Smooth muscle cell (in vitro differentiated cells): ENCODE measurements around the gene E2F2. TPM values are rescaled to one million over a fixed set of nuclear protein-coding genes. Genes with fewer than 3 reads are reported as not detected.

Experiments used
- DNase-seq: peaks from one replicate; lab custom pipeline; 2025; ENCODE audit not compliant: unreplicated experiment; lab: John Stamatoyannopoulos, UW
- H2AFZ ChIP-seq: fragments of 200-600 bp; sonication (generic); 2 replicates; pipeline ENCODE4 v1.6.0; 2016; ENCODE audit warnings: antibody characterized with exemption, low read depth, mild to moderate bottlenecking
- H3F3A ChIP-seq: fragments of 200-600 bp; sonication (generic); 2 replicates; pipeline ENCODE4 v1.6.0; 2017; ENCODE audit warnings: antibody characterized with exemption, low read depth
- H3K27ac ChIP-seq: fragments of 200-600 bp; sonication (generic); 2 replicates; pipeline ENCODE4 v1.5.1; 2016; ENCODE audit warnings: low read depth, mild to moderate bottlenecking
- H3K27me3 ChIP-seq: fragments of 200-600 bp; sonication (generic); 2 replicates; pipeline ENCODE4 v1.6.1; 2016; ENCODE audit warnings: low read depth, mild to moderate bottlenecking
- H3K36me3 ChIP-seq: fragments of 200-600 bp; sonication (generic); 2 replicates; pipeline ENCODE4 v1.5.1; 2016; ENCODE audit warnings: low read depth
- H3K4me1 ChIP-seq: fragments of 200-600 bp; sonication (generic); 2 replicates; pipeline ENCODE4 v1.5.1; 2016; ENCODE audit warnings: low read depth
- H3K4me2 ChIP-seq: fragments of 200-600 bp; sonication (generic); 2 replicates; pipeline ENCODE4 v1.6.0; 2016; ENCODE audit warnings: mild to moderate bottlenecking
- H3K4me3 ChIP-seq: fragments of 200-600 bp; sonication (generic); 2 replicates; pipeline ENCODE4 v1.5.1; 2016; ENCODE audit warnings: mild to moderate bottlenecking
- H3K79me2 ChIP-seq: fragments of 200-600 bp; sonication (generic); 2 replicates; pipeline ENCODE4 v1.6.0; 2016; ENCODE audit warnings: low read depth, mild to moderate bottlenecking
- H3K9ac ChIP-seq: fragments of 200-600 bp; sonication (generic); 2 replicates; pipeline ENCODE4 v1.6.0; 2016; ENCODE audit warnings: low read depth
- H3K9me3 ChIP-seq: fragments of 200-600 bp; sonication (generic); replicated peaks from 2 replicates; pipeline ENCODE4 v1.5.1; 2016; ENCODE audit warnings: low read depth
- H4K20me1 ChIP-seq: fragments of 200-600 bp; sonication (generic); 2 replicates; pipeline ENCODE4 v1.6.0; 2016; ENCODE audit warnings: low read depth
- CTCF ChIP-seq: fragments of 200-600 bp; sonication (generic); IDR thresholded peaks from 2 replicates; pipeline ENCODE4 v1.5.1; 2017; ENCODE audit warnings: borderline replicate concordance, mild to moderate bottlenecking, antibody characterized with exemption; ENCODE audit not compliant: insufficient read depth, poor library complexity, severe bottlenecking
- WGBS: methylation state at CpG from one replicate; pipeline ENCODE4 v1.1.7; 2016; ENCODE audit warnings: low lambda C conversion rate; 5-methylcytosine and 5-hydroxymethylcytosine counted together
- polyA plus RNA-seq: library from polyadenylated mRNA; unstranded; fragments of >200 nt; fragmentation: Nextera tagmentation; extraction: Ambion mirVana; gene quantifications from 2 replicates; pipeline ENCODE4 v1.2.1, GENCODE V29; 2016
- total RNA-seq: library from RNA; depleted of rRNA; stranded (reverse); fragments of >200 nt; gene quantifications from 2 replicates; pipeline ENCODE4 v1.2.3, GENCODE V29; 2014

Gene E2F2
- total and polyA plus RNA-seq, 2 experiments from 2014 or later = 0.63 to 1.4 TPM

DNA sequence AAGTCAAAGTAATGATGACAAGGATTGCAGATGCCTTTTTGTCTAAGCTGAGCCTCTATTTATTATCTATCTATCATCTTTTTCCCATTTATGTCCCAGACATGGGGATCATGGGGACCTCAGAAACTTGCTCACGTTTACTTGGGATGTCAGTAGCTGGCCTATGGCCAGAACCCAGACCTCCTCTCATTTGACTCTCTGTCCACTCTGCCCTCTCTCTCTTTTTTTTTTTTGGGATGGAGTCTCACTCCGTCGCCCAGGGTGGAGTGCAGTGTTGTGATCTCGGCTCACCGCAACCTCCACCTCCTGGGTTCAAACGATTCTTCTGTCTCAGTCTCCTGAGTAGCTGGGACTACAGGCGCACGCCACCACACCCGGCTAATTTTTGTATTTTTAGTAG lies 32.0 kb upstream of the E2F2 start:
- Histone ChIP-seq H3F3A (peaks cover 66% of the 10 kb centered on the region), H4K20me1 (peaks cover 13% of the 10 kb centered on the region), H3K9ac (peak overlapping the region; percentile 61), H3K4me2 (peak overlapping the region; percentile 79), H3K9me3 (no peaks in the 10 kb centered on the region), H3K4me1 (peaks cover 56% of the 10 kb centered on the region), H3K27me3 (no peaks in the 10 kb centered on the region), H3K27ac (peak overlapping the region; percentile 99), H2AFZ (no peak overlapping the region), H3K4me3 (peak overlapping the region; percentile 28), H3K79me2 (peaks cover 13% of the 10 kb centered on the region), H3K36me3 (no peaks in the 10 kb centered on the region)
- TF ChIP-seq CTCF = no peak
- no peak for DNase-seq
- 65% methylated on average over 8 of the region's 9 CpGs for WGBS

GRCh38 chr1:23562137-23562876 lies 31.3 kb upstream of the E2F2 start:
- peak; percentile 75 for DNase-seq
- H4K20me1 ChIP-seq = peaks cover 20% of the 10 kb centered on the region
- H3K36me3 ChIP-seq = no peaks in the 10 kb centered on the region
- peaks cover 72% of the 10 kb centered on the region for H3F3A ChIP-seq
- no peaks in the 10 kb centered on the region for H3K9me3 ChIP-seq
- TF ChIP-seq CTCF = no peak
- peak overlapping the region; percentile 99 for H3K27ac ChIP-seq
- no peak overlapping the region for H2AFZ ChIP-seq
- H3K27me3 ChIP-seq = no peaks in the 10 kb centered on the region
- under 1% methylated on average over 19 of the region's 19 CpGs for WGBS
- peaks cover 59% of the 10 kb centered on the region for H3K4me1 ChIP-seq
- peak overlapping the region; percentile 28 for H3K4me3 ChIP-seq
- H3K9ac ChIP-seq = peak overlapping the region; percentile 89
- H3K4me2 ChIP-seq = peak overlapping the region; percentile 98
- peaks cover 19% of the 10 kb centered on the region for H3K79me2 ChIP-seq

DNA sequence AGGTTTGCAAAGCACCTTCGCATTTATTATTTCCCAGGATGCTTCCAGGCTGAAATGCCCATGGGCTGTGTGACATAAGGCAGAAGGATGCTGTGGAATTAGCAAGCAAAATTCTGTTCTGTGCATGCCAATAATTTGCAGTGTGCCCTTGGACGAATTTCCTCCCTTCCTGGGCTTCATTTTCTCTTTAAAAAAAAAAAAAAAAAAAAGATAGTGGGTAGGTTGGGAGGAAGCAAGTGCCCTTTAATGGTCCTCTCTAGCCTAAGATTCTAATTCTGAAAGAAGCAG lies 30.7 kb upstream of the E2F2 start:
- Histone ChIP-seq H3K27ac (peak overlapping the region; percentile 99), H2AFZ (no peak overlapping the region), H3K4me2 (peak overlapping the region; percentile 98), H3K4me1 (peaks cover 65% of the 10 kb centered on the region), H3K4me3 (peak overlapping the region; percentile 10), H4K20me1 (peaks cover 25% of the 10 kb centered on the region), H3K9ac (peak overlapping the region; percentile 89), H3K9me3 (no peaks in the 10 kb centered on the region), H3K27me3 (no peaks in the 10 kb centered on the region), H3K36me3 (no peaks in the 10 kb centered on the region), H3F3A (peaks cover 78% of the 10 kb centered on the region), H3K79me2 (peaks cover 24% of the 10 kb centered on the region)
- no peak for TF ChIP-seq CTCF
- DNase-seq = no peak
- 21% methylated on average over 2 of the region's 2 CpGs for WGBS

GRCh38 chr1:23561076-23561812 lies 30.2 kb upstream of the E2F2 start:
- H3K27me3 ChIP-seq = no peaks in the 10 kb centered on the region
- H3K79me2 ChIP-seq = peaks cover 24% of the 10 kb centered on the region
- TF ChIP-seq CTCF = no peak
- DNase-seq = no peak
- H3K36me3 ChIP-seq = no peaks in the 10 kb centered on the region
- WGBS = 38% methylated on average over 6 of the region's 6 CpGs
- H4K20me1 ChIP-seq = peaks cover 30% of the 10 kb centered on the region
- no peaks in the 10 kb centered on the region for H3K9me3 ChIP-seq
- H3K9ac ChIP-seq = peak overlapping the region; percentile 89
- H2AFZ ChIP-seq = no peak overlapping the region
- H3K4me3 ChIP-seq = peak overlapping the region; percentile 10
- peaks cover 77% of the 10 kb centered on the region for H3F3A ChIP-seq
- H3K4me1 ChIP-seq = peaks cover 70% of the 10 kb centered on the region
- H3K27ac ChIP-seq = peak overlapping the region; percentile 99
- H3K4me2 ChIP-seq = peak overlapping the region; percentile 98
